Caco-2 (cell line): ENCODE data around the gene ABCC12. TPM values are rescaled to one million over a fixed set of nuclear protein-coding genes. Genes with fewer than 3 reads are reported as not detected.
A peak's percentile ranks its signal among the peaks of the same experiment; 100 is the strongest.

Experiments used
- BruUV-seq: library from RNA; stranded (reverse); fragments of 400-500 nt; replicated peaks from 2 replicates; lab custom pipeline; 2021; lab: Mats Ljungman, UMichigan
- CTCF ChIA-PET: fragments of 300-600 bp; sonication (Branson Sonifier 250); formaldehyde crosslinking; loops from one replicate; lab custom pipeline; 2022; ENCODE audit warnings: antibody characterized with exemption; lab: Charles Lee
- POLR2A ChIA-PET: fragments of 300-600 bp; sonication (Branson Sonifier 250); formaldehyde crosslinking; loops from one replicate; lab custom pipeline; 2022; ENCODE audit warnings: antibody characterized with exemption; lab: Charles Lee
- DNase-seq, 2 experiments: peaks; one replicate each; pipeline versions ENCODE4 v3.0.0 to v3.0.0-alpha.2; 2020 to 2022
- H3K27me3 ChIP-seq: replicated peaks from 2 replicates; pipeline ENCODE4 v1.6.0; 2011; ENCODE audit warnings: low read length; ENCODE audit not compliant: control insufficient read depth, insufficient read depth
- H3K36me3 ChIP-seq: 2 replicates; pipeline ENCODE4 v1.5.1; 2011; ENCODE audit warnings: low read length; ENCODE audit not compliant: control insufficient read depth, insufficient read depth
- H3K4me1 ChIP-seq: fragments of 250-450 bp; sonication (Bioruptor Pico); 2 replicates; pipeline ENCODE4 v1.5.1; 2020; ENCODE audit warnings: mild to moderate bottlenecking
- H3K4me3 ChIP-seq: 2 replicates; pipeline ENCODE4 v1.5.1; 2011; ENCODE audit warnings: low read depth, mild to moderate bottlenecking, control low read depth, low read length
- H3K9me3 ChIP-seq: fragments of 250-450 bp; sonication (Bioruptor Pico); 2 replicates; pipeline ENCODE4 v1.5.1; 2020; ENCODE audit warnings: mild to moderate bottlenecking, moderate library complexity
- H3K27ac Mint-ChIP-seq: one replicate; pipeline ENCODE4 v1.8.0; 2022; ENCODE audit warnings: mixed read lengths; ENCODE audit not compliant: unreplicated experiment
- H3K27me3 Mint-ChIP-seq: one replicate; pipeline ENCODE4 v1.8.0; 2022; ENCODE audit warnings: mixed read lengths; ENCODE audit not compliant: insufficient read depth, unreplicated experiment
- H3K36me3 Mint-ChIP-seq: one replicate; pipeline ENCODE4 v1.8.0; 2022; ENCODE audit warnings: mild to moderate bottlenecking, mixed read lengths; ENCODE audit not compliant: insufficient read depth, unreplicated experiment
- H3K4me1 Mint-ChIP-seq: one replicate; pipeline ENCODE4 v1.8.0; 2022; ENCODE audit warnings: low read depth, mixed read lengths; ENCODE audit not compliant: unreplicated experiment
- H3K4me3 Mint-ChIP-seq: one replicate; pipeline ENCODE4 v1.8.0; 2022; ENCODE audit warnings: mild to moderate bottlenecking, moderate library complexity, mixed read lengths; ENCODE audit not compliant: unreplicated experiment
- H3K9me3 Mint-ChIP-seq: one replicate; pipeline ENCODE4 v1.8.0; 2022; ENCODE audit warnings: mixed read lengths; ENCODE audit not compliant: unreplicated experiment
- intact Hi-C: fragments of 100-400 bp; cut with micrococcal nuclease; formaldehyde crosslinking; loops from one replicate; pipeline ENCODE4 v1.10.0; 2022; ENCODE audit not compliant: unreplicated experiment
- total RNA-seq: library from RNA; stranded (reverse); gene quantifications from 2 replicates; pipeline ENCODE4 v1.2.3, GENCODE V29; 2022
- TF ChIP-seq, protein P1 (sequence below), 2 experiments: fragments of 200-600 bp in 1 of 2; IDR thresholded peaks; 1 replicate in 1 of 2; 2 replicates in 1 of 2; pipeline versions ENCODE4 v1.5.1 to v1.8.0; 2011 to 2022; ENCODE audit warnings: antibody characterized with exemption in 1 of 2, control low read depth in 1 of 2, inconsistent platforms in 1 of 2, low read depth in 1 of 2, low read length in 1 of 2, mild to moderate bottlenecking in 1 of 2, moderate library complexity in 1 of 2; ENCODE audit not compliant: insufficient read depth in 1 of 2, severe bottlenecking in 1 of 2, unreplicated experiment in 1 of 2

ABCC12 gene
- total RNA-seq, 1 experiment from 2014 or later: not detected

DNA sequence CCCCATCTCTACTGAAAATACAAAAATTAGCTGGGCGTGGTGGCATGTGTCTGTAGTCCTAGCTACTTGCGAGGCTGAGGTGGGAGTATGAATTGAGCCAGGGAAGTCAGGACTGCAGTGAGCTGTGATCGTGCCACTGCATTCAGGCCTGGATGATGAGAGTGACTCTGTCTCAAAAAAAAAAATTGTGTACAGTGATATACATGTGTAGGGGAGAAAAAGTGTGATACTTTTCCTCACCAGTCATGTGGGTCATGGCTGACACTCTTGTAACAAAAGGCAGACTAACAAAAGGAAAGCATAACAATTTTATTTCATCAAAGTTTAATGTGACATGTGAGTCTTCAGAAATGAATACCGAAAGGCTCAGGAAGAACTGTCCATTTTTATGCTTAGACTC lies 2.0 kb upstream of the ABCC12 start:
- no peaks in the 10 kb centered on the region for H3K27me3 ChIP-seq
- no peaks in the 10 kb centered on the region for H3K36me3 ChIP-seq
- H3K4me1 ChIP-seq: no peaks in the 10 kb centered on the region
- BruUV-seq: no TSS peak
- DNase-seq: no peak
- Mint-ChIP-seq H3K27ac (no peak overlapping the region), H3K27me3 (no peaks in the 10 kb centered on the region), H3K36me3 (no peaks in the 10 kb centered on the region), H3K4me1 (no peaks in the 10 kb centered on the region), H3K4me3 (no peak overlapping the region), H3K9me3 (no peaks in the 10 kb centered on the region)
- CTCF ChIA-PET: interaction anchor here (0.6 kb wide), 2 partner anchors 713 to 1206 kb away, joined by 3 read pairs; no protein-coding TSS in a partner anchor
- intact Hi-C loops: loop anchor here (1.0 to 2.0 kb wide), 3 partner anchors 40 to 1121 kb away; no protein-coding TSS in a partner anchor
- POLR2A ChIA-PET: no interaction called here
- TF ChIP-seq, protein P1, sequence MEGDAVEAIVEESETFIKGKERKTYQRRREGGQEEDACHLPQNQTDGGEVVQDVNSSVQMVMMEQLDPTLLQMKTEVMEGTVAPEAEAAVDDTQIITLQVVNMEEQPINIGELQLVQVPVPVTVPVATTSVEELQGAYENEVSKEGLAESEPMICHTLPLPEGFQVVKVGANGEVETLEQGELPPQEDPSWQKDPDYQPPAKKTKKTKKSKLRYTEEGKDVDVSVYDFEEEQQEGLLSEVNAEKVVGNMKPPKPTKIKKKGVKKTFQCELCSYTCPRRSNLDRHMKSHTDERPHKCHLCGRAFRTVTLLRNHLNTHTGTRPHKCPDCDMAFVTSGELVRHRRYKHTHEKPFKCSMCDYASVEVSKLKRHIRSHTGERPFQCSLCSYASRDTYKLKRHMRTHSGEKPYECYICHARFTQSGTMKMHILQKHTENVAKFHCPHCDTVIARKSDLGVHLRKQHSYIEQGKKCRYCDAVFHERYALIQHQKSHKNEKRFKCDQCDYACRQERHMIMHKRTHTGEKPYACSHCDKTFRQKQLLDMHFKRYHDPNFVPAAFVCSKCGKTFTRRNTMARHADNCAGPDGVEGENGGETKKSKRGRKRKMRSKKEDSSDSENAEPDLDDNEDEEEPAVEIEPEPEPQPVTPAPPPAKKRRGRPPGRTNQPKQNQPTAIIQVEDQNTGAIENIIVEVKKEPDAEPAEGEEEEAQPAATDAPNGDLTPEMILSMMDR (IDR thresholded peaks at IDR 0.05; ENCODE audit: insufficient read depth in 1 of 2, low read depth in 1 of 2, low read length in 1 of 2, severe bottlenecking in 1 of 2, unreplicated experiment in 1 of 2): no peak
- no peaks in the 10 kb centered on the region for H3K9me3 ChIP-seq
- H3K4me3 ChIP-seq: no peak overlapping the region

DNA sequence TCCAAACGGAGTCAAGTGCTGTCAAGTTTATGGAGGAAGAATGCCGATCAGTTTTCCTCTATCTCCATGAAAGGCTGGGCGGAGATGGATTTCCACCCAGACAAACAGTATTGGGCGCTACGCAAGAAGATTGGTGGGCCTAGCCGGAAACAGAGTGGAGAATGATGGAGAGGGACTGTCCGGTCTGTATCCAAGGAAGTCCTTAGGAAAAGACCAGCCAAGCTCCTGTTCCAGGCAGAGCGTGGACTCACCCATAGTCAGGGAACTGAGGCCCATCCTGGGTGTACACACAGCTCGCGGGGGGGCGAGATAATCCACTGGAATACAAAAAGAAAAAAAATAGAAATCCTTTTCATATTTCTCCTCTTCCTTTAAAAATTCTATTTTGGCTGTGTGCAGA lies 1.5 kb upstream of the ABCC12 start:
- ChIA-PET CTCF (interaction anchor here (0.6 to 1.2 kb wide), 4 partner anchors 10 to 1206 kb away, joined by 3 read pairs; no protein-coding TSS in a partner anchor), POLR2A (no interaction called here)
- intact Hi-C loops: loop anchor here (1.0 to 2.0 kb wide), 3 partner anchors 40 to 1121 kb away; no protein-coding TSS in a partner anchor
- Mint-ChIP-seq H3K36me3 (no peaks in the 10 kb centered on the region), H3K27ac (no peak overlapping the region), H3K4me3 (no peak overlapping the region), H3K4me1 (no peaks in the 10 kb centered on the region), H3K9me3 (no peaks in the 10 kb centered on the region), H3K27me3 (no peaks in the 10 kb centered on the region)
- Histone ChIP-seq H3K27me3 (no peaks in the 10 kb centered on the region), H3K9me3 (no peaks in the 10 kb centered on the region), H3K4me3 (no peak overlapping the region), H3K36me3 (no peaks in the 10 kb centered on the region), H3K4me1 (no peaks in the 10 kb centered on the region)
- TF ChIP-seq, protein P1 (IDR thresholded peaks at IDR 0.05; ENCODE audit: insufficient read depth in 1 of 2, low read depth in 1 of 2, low read length in 1 of 2, severe bottlenecking in 1 of 2, unreplicated experiment in 1 of 2): no peak
- DNase-seq: no peak
- BruUV-seq: no TSS peak

DNA sequence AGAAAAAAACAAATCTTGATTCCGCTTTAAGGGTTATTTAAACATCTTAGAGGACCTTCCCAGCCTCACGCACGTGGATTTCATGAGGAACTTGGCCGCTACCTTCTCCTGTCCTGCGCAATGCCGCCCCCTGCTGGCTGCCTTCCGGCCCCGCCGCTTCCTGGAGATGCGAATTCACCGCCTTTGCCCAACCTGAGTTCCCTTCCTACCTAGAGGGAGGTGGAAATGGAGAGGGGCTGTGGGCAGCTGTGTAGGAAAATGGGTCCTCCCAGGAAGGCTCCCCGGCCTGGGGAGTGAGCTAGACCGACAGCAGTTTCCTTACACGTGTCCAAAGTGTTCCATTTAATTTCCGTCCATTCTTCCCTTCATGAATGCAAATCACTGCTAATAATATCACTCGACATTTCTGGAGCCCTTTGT lies 1.0 kb upstream of the ABCC12 start:
- DNase-seq: peak; percentile 73 to 86
- ChIA-PET POLR2A (no interaction called here), CTCF (interaction anchor here (0.6 to 1.2 kb wide), 3 partner anchors 10 to 1102 kb away, joined by 3 read pairs; no protein-coding TSS in a partner anchor)
- Histone ChIP-seq H3K27me3 (no peaks in the 10 kb centered on the region), H3K9me3 (no peaks in the 10 kb centered on the region), H3K4me3 (no peak overlapping the region), H3K36me3 (no peaks in the 10 kb centered on the region), H3K4me1 (no peaks in the 10 kb centered on the region)
- H3K27me3 Mint-ChIP-seq: no peaks in the 10 kb centered on the region
- no peaks in the 10 kb centered on the region for H3K9me3 Mint-ChIP-seq
- no peaks in the 10 kb centered on the region for H3K36me3 Mint-ChIP-seq
- H3K4me3 Mint-ChIP-seq: no peak overlapping the region
- BruUV-seq: no TSS peak
- TF ChIP-seq, protein P1 (IDR thresholded peaks at IDR 0.05; ENCODE audit: insufficient read depth in 1 of 2, low read depth in 1 of 2, low read length in 1 of 2, severe bottlenecking in 1 of 2, unreplicated experiment in 1 of 2): peak; percentile 87 to 90
- H3K4me1 Mint-ChIP-seq: no peaks in the 10 kb centered on the region
- no peak overlapping the region for H3K27ac Mint-ChIP-seq
- intact Hi-C loops: loop anchor here (1.0 to 2.0 kb wide), 4 partner anchors 39 to 1120 kb away; partner anchors contain the start of gene NETO2
